ENCODE results near the gene AKT1S1. TPM values are rescaled to one million over a fixed set of nuclear protein-coding genes. Genes with fewer than 3 reads are reported as not detected.
A peak's percentile ranks its signal among the peaks of the same experiment; 100 is the strongest.

Gene AKT1S1
- total RNA-seq, 1 donor from 2014 or later = 3.1 TPM

GRCh38 chr19:49884109-49884508, 7.0 kb upstream of the AKT1S1 start:
- no peak overlapping the region for H3K9ac ChIP-seq (ENCODE audit: low read depth in 1 of 3, low read length in 3 of 3)
- H3K27ac ChIP-seq (ENCODE audit: low read depth, low read length) = no peak overlapping the region
- H3K9me3 ChIP-seq (ENCODE audit: control insufficient read depth in 3 of 3, low read length in 3 of 3) = peaks cover 0 to 5% (median 0%) of the 10 kb centered on the region in 3 donors
- no peak overlapping the region for H3K4me3 ChIP-seq (ENCODE audit: low read length in 3 of 3)
- peaks cover 2 to 10% (median 6%) of the 10 kb centered on the region in 3 donors for H3K4me1 ChIP-seq (ENCODE audit: control insufficient read depth in 3 of 3, insufficient read depth in 3 of 3, low read length in 3 of 3)
- peaks cover 65 to 86% (median 71%) of the 10 kb centered on the region in 3 donors for H3K36me3 ChIP-seq (ENCODE audit: control insufficient read depth in 3 of 3, insufficient read depth in 3 of 3, low read length in 3 of 3)
- no peaks in the 10 kb centered on the region for H3K27me3 ChIP-seq (ENCODE audit: control insufficient read depth in 3 of 3, insufficient read depth in 3 of 3, low read length in 3 of 3)

GRCh38 chr19:49883094-49883493, 5.9 kb upstream of the AKT1S1 start:
- Histone ChIP-seq H3K9me3 (ENCODE audit: control insufficient read depth in 3 of 3, low read length in 3 of 3) (peaks cover 0 to 5% (median 0%) of the 10 kb centered on the region in 3 donors), H3K36me3 (ENCODE audit: control insufficient read depth in 3 of 3, insufficient read depth in 3 of 3, low read length in 3 of 3) (peaks cover 68 to 90% (median 77%) of the 10 kb centered on the region in 3 donors), H3K27ac (ENCODE audit: low read depth, low read length) (no peak overlapping the region), H3K4me3 (ENCODE audit: low read length in 3 of 3) (no peak overlapping the region), H3K9ac (ENCODE audit: low read depth in 1 of 3, low read length in 3 of 3) (no peak overlapping the region), H3K4me1 (ENCODE audit: control insufficient read depth in 3 of 3, insufficient read depth in 3 of 3, low read length in 3 of 3) (peaks cover 12 to 20% (median 16%) of the 10 kb centered on the region in 3 donors), H3K27me3 (ENCODE audit: control insufficient read depth in 3 of 3, insufficient read depth in 3 of 3, low read length in 3 of 3) (no peaks in the 10 kb centered on the region)

- H3K4me3 ChIP-seq (ENCODE audit: low read length in 3 of 3) = no peak overlapping the region
- H3K36me3 ChIP-seq (ENCODE audit: control insufficient read depth in 3 of 3, insufficient read depth in 3 of 3, low read length in 3 of 3) = peaks cover 68 to 86% (median 75%) of the 10 kb centered on the region in 3 donors
- peaks cover 0 to 5% (median 0%) of the 10 kb centered on the region in 3 donors for H3K9me3 ChIP-seq (ENCODE audit: control insufficient read depth in 3 of 3, low read length in 3 of 3)
- no peak overlapping the region for H3K9ac ChIP-seq (ENCODE audit: low read depth in 1 of 3, low read length in 3 of 3)
- peaks cover 13 to 22% (median 18%) of the 10 kb centered on the region in 3 donors for H3K4me1 ChIP-seq (ENCODE audit: control insufficient read depth in 3 of 3, insufficient read depth in 3 of 3, low read length in 3 of 3)
- H3K27me3 ChIP-seq (ENCODE audit: control insufficient read depth in 3 of 3, insufficient read depth in 3 of 3, low read length in 3 of 3) = no peaks in the 10 kb centered on the region
- H3K27ac ChIP-seq (ENCODE audit: low read depth, low read length) = no peak overlapping the region
Measured at GRCh38 chr19:49882643-49883042, 5.5 kb upstream of the AKT1S1 start.

GRCh38 chr19:49881672-49882394, 4.7 kb upstream of the AKT1S1 start:
- Histone ChIP-seq H3K27me3 (ENCODE audit: control insufficient read depth in 3 of 3, insufficient read depth in 3 of 3, low read length in 3 of 3) (no peaks in the 10 kb centered on the region), H3K27ac (ENCODE audit: low read depth, low read length) (no peak overlapping the region), H3K36me3 (ENCODE audit: control insufficient read depth in 3 of 3, insufficient read depth in 3 of 3, low read length in 3 of 3) (peaks cover 68 to 79% (median 72%) of the 10 kb centered on the region in 3 donors), H3K4me3 (ENCODE audit: low read length in 3 of 3) (no peak overlapping the region), H3K9ac (ENCODE audit: low read depth in 1 of 3, low read length in 3 of 3) (no peak overlapping the region), H3K9me3 (ENCODE audit: control insufficient read depth in 3 of 3, low read length in 3 of 3) (peaks cover 0 to 5% (median 0%) of the 10 kb centered on the region in 3 donors), H3K4me1 (ENCODE audit: control insufficient read depth in 3 of 3, insufficient read depth in 3 of 3, low read length in 3 of 3) (peaks cover 13 to 22% (median 16%) of the 10 kb centered on the region in 3 donors)

GRCh38 chr19:49881186-49881585, 4.0 kb upstream of the AKT1S1 start:
- Histone ChIP-seq H3K4me1 (ENCODE audit: control insufficient read depth in 3 of 3, insufficient read depth in 3 of 3, low read length in 3 of 3) (peaks cover 13 to 22% (median 16%) of the 10 kb centered on the region in 3 donors), H3K9ac (ENCODE audit: low read depth in 1 of 3, low read length in 3 of 3) (no peak overlapping the region), H3K36me3 (ENCODE audit: control insufficient read depth in 3 of 3, insufficient read depth in 3 of 3, low read length in 3 of 3) (peaks cover 68 to 73% (median 70%) of the 10 kb centered on the region in 3 donors), H3K4me3 (ENCODE audit: low read length in 3 of 3) (no peak overlapping the region), H3K27me3 (ENCODE audit: control insufficient read depth in 3 of 3, insufficient read depth in 3 of 3, low read length in 3 of 3) (no peaks in the 10 kb centered on the region), H3K27ac (ENCODE audit: low read depth, low read length) (no peak overlapping the region), H3K9me3 (ENCODE audit: control insufficient read depth in 3 of 3, low read length in 3 of 3) (peaks cover 0 to 5% (median 0%) of the 10 kb centered on the region in 3 donors)

DNA sequence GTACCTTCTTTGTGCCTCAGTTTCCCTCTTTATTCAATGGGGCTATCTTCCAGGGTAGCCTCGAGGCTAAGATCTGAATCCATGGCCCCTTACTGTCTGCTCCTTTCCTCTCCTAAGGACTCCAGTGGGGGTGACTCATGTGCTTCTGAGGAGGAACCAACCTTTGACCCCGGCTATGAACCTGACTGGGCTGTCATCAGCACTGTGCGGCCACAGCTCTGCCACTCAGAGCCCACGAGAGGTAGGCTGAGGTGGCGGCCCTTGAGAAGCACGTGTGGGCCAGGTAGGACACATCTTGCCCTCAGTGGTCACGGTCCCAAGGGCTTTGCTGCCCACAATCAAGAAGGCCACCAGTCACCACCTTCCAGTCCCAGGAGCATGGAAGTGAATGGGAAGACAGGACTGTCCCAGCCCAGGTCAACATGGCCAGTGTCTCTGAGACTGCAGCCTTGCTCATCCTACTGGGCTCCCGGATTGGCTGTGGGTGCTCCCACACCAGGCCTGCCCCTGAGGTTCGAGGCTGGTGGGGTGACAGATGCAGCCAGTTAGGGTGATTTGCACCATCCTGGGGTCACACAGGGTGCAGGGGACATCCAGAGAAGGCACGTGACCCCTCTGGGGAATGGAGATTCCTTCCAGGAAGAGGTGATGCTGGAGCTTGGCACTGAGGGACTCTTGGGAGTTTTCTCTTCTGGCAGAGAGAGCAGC, 3.2 kb upstream of the AKT1S1 start:
- Histone ChIP-seq H3K4me1 (ENCODE audit: control insufficient read depth in 3 of 3, insufficient read depth in 3 of 3, low read length in 3 of 3) (peaks cover 19 to 29% (median 22%) of the 10 kb centered on the region in 3 donors), H3K9me3 (ENCODE audit: control insufficient read depth in 3 of 3, low read length in 3 of 3) (peaks cover 0 to 5% (median 0%) of the 10 kb centered on the region in 3 donors), H3K27ac (ENCODE audit: low read depth, low read length) (no peak overlapping the region), H3K36me3 (ENCODE audit: control insufficient read depth in 3 of 3, insufficient read depth in 3 of 3, low read length in 3 of 3) (peaks cover 65 to 68% (median 67%) of the 10 kb centered on the region in 3 donors), H3K27me3 (ENCODE audit: control insufficient read depth in 3 of 3, insufficient read depth in 3 of 3, low read length in 3 of 3) (no peaks in the 10 kb centered on the region), H3K4me3 (ENCODE audit: low read length in 3 of 3) (no peak overlapping the region), H3K9ac (ENCODE audit: low read depth in 1 of 3, low read length in 3 of 3) (no peak overlapping the region)

DNA sequence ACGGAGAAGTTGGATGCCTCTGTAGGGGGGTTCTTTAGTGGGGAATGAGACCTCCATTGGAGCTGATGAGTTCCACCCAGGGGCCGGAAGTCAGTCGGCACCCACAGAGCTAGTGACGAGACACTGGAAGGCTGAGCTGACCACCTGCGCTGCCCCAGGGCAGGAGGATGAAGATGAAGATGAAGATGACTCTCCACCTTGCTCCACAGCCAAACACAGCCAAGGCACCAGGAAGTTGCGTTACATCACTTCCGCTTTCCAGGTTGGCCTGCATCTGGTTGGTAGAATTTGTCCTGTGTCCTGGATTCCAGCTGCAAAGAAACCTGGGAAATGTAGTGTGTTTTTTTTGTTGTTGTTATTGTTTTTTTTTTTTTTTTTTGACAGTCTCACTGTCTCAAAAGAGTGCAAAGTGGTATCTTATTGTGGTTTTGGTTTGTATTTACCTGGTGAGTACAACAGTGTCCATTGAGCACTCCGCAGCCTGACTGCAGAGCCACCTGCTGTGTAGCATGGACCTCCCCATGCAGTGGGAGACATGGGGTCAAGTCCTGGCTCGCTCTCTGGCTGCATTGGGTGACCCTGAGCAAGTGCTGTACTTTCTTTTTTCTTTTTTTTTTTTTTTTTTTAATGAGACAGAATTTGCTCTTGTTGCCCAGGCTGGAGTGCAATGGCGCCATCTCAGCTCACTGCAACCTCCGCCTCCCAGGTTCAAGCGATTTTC, 2.2 kb upstream of the AKT1S1 start:
- Histone ChIP-seq H3K9ac (ENCODE audit: low read depth in 1 of 3, low read length in 3 of 3) (peak overlapping the region in 1 of 3 donors; percentile 25), H3K27ac (ENCODE audit: low read depth, low read length) (no peak overlapping the region), H3K27me3 (ENCODE audit: control insufficient read depth in 3 of 3, insufficient read depth in 3 of 3, low read length in 3 of 3) (no peaks in the 10 kb centered on the region)

DNA sequence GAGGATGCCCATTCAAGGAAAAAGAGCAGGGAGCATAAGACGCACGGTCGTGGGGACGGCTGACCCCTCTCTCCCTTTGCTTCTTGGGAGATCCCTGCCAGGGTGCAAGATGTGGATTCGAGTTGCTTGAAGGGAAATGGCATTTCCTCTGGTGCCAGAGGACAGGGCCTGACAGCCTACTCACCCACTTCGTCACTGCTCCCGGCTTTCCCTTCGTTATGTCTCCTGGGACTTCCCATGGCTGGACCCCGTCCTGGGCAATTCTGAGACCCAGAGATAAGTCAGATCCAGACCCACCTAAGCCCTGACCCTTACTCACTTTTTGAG, 1.6 kb upstream of the AKT1S1 start:
- Histone ChIP-seq H3K27ac (ENCODE audit: low read depth, low read length) (peak overlapping the region; percentile 99), H3K9ac (ENCODE audit: low read depth in 1 of 3, low read length in 3 of 3) (peak overlapping the region; percentile 90 to 99 (median 97)), H3K4me3 (ENCODE audit: low read length in 3 of 3) (peak overlapping the region; percentile 85 to 99 (median 94)), H3K4me1 (ENCODE audit: control insufficient read depth in 3 of 3, insufficient read depth in 3 of 3, low read length in 3 of 3) (peaks cover 35 to 45% (median 38%) of the 10 kb centered on the region in 3 donors), H3K9me3 (ENCODE audit: control insufficient read depth in 3 of 3, low read length in 3 of 3) (peaks cover 0 to 5% (median 0%) of the 10 kb centered on the region in 3 donors), H3K36me3 (ENCODE audit: control insufficient read depth in 3 of 3, insufficient read depth in 3 of 3, low read length in 3 of 3) (peaks cover 52 to 59% (median 57%) of the 10 kb centered on the region in 3 donors), H3K27me3 (ENCODE audit: control insufficient read depth in 3 of 3, insufficient read depth in 3 of 3, low read length in 3 of 3) (no peaks in the 10 kb centered on the region)

More for the DNA sequence above, 2.2 kb upstream of the AKT1S1 start:
- Histone ChIP-seq H3K4me1 (ENCODE audit: control insufficient read depth in 3 of 3, insufficient read depth in 3 of 3, low read length in 3 of 3) (peaks cover 28 to 38% (median 31%) of the 10 kb centered on the region in 3 donors), H3K9me3 (ENCODE audit: control insufficient read depth in 3 of 3, low read length in 3 of 3) (peaks cover 0 to 5% (median 0%) of the 10 kb centered on the region in 3 donors), H3K4me3 (ENCODE audit: low read length in 3 of 3) (no peak overlapping the region), H3K36me3 (ENCODE audit: control insufficient read depth in 3 of 3, insufficient read depth in 3 of 3, low read length in 3 of 3) (peaks cover 59 to 64% (median 62%) of the 10 kb centered on the region in 3 donors)

DNA sequence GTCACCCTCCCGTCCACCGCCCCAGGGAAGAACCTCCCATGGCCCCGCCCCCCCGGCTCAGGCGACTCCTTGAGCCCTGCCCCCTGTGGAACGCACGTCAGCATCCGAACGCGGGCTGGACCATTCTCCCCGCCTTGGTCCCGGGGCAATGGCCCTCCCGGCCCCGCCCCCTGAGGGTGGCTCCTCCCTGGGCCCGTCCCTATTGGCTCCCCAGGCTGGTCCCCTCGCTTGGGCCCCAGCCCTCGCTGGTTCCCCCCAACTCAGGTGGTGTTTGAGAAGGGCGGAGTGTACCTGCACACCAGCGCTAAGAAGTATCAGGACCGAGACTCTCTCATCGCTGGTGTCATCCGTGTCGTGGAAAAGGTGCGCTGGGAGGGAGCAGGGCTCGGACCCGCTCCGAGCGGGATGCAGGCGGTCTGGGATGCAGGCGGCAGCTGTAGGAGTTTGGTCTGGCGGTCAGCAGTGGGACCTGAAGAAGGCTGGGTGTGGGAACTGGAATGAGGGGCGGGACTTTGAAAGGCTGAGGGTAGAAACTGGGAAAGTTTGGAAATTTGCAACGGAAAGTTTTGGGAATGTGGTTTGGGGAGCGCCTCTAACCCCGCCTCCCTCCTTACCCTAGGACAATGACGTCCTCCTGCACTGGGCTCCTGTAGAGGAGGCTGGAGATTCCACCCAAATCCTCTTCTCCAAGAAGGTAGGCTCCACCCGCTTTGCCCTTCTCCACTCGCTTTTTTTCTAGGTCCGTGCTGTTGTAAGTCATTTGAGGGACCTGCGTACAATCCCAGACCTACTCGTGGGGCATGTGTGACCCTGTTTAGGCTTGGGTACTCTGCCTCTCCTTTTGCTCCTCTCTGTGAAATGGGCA, 956 bp upstream of the AKT1S1 start:
- peaks cover 46 to 53% (median 51%) of the 10 kb centered on the region in 3 donors for H3K36me3 ChIP-seq (ENCODE audit: control insufficient read depth in 3 of 3, insufficient read depth in 3 of 3, low read length in 3 of 3)
- peak overlapping the region; percentile 99 for H3K27ac ChIP-seq (ENCODE audit: low read depth, low read length)
- H3K9me3 ChIP-seq (ENCODE audit: control insufficient read depth in 3 of 3, low read length in 3 of 3) = peaks cover 0 to 3% (median 0%) of the 10 kb centered on the region in 3 donors
- H3K4me3 ChIP-seq (ENCODE audit: low read length in 3 of 3) = peak overlapping the region; percentile 85 to 99 (median 94)
- H3K9ac ChIP-seq (ENCODE audit: low read depth in 1 of 3, low read length in 3 of 3) = peak overlapping the region; percentile 90 to 99 (median 97)
- no peaks in the 10 kb centered on the region for H3K27me3 ChIP-seq (ENCODE audit: control insufficient read depth in 3 of 3, insufficient read depth in 3 of 3, low read length in 3 of 3)
- H3K4me1 ChIP-seq (ENCODE audit: control insufficient read depth in 3 of 3, insufficient read depth in 3 of 3, low read length in 3 of 3) = peaks cover 35 to 45% (median 44%) of the 10 kb centered on the region in 3 donors

Measured in skeletal muscle tissue (tissue), 4 donors.